OCI-LY1 (cell line): ENCODE results near the gene WDR31.

Experiments used
- EZH2 ChIP-seq: fragments of 200-600 bp; sonication (generic), shearing (Covaris generic); IDR thresholded peaks from 2 replicates; pipeline ENCODE4 v1.8.0; 2017; ENCODE audit warnings: borderline replicate concordance, mixed run types, mild to moderate bottlenecking, antibody characterized with exemption, low read length, moderate library complexity, mixed read lengths
- TF ChIP-seq, protein P1 (sequence below): fragments of 200-600 bp; sonication (generic), shearing (Covaris generic); IDR thresholded peaks from 2 replicates; pipeline ENCODE4 v1.5.1; 2017; ENCODE audit warnings: mild to moderate bottlenecking, antibody characterized with exemption, low read length, moderate library complexity, mixed read lengths

DNA sequence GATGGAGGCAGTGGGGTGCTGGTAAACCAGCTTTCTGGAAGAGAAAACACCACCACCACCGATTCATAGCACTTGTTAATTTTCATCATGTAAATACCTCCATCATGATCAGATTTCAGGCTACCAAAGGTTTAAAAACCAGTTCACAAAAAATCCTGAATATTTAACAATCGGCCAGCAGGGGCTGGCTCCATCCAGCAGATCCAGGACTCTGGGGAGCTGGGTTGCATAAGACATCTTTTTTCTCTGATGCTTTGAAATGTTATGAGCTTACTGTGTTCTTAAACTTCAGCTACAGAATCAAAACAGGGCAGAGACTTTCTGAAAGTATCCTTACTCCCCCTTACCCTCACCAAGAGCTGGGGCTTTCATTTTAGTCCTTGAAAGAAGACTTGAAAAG, 22.3 kb downstream of the WDR31 start:
- TF ChIP-seq, protein P1, sequence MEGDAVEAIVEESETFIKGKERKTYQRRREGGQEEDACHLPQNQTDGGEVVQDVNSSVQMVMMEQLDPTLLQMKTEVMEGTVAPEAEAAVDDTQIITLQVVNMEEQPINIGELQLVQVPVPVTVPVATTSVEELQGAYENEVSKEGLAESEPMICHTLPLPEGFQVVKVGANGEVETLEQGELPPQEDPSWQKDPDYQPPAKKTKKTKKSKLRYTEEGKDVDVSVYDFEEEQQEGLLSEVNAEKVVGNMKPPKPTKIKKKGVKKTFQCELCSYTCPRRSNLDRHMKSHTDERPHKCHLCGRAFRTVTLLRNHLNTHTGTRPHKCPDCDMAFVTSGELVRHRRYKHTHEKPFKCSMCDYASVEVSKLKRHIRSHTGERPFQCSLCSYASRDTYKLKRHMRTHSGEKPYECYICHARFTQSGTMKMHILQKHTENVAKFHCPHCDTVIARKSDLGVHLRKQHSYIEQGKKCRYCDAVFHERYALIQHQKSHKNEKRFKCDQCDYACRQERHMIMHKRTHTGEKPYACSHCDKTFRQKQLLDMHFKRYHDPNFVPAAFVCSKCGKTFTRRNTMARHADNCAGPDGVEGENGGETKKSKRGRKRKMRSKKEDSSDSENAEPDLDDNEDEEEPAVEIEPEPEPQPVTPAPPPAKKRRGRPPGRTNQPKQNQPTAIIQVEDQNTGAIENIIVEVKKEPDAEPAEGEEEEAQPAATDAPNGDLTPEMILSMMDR = peak; percentile 15; the same call in 1 of the 2 replicates
- no peak for TF ChIP-seq EZH2
